Kidney (tissue), 22 donors: ENCODE measurements around the gene PPP1R8. TPM values are rescaled to one million over a fixed set of nuclear protein-coding genes. Genes with fewer than 3 reads are reported as not detected.
A peak's percentile ranks its signal among the peaks of the same experiment; 100 is the strongest.

Experiments
- DNase-seq, 5 donors: peaks; one replicate each; pipeline ENCODE4 v3.0.0-alpha.2; 2013 to 2020
- FAIRE-seq: peaks from 2 replicates; lab custom pipeline; 2012; peaks lifted over from hg19 to GRCh38; lab: Jason Lieb, UNC
- H3K27ac ChIP-seq, 2 donors: one replicate each; pipeline ENCODE4 v1.7.0; 2013; ENCODE audit warnings: low read depth in 2 of 2, low read length in 2 of 2, inconsistent platforms in 1 of 2
- H3K27me3 ChIP-seq: one replicate; pipeline ENCODE4 v1.7.1; 2013; ENCODE audit warnings: low read length, inconsistent platforms; ENCODE audit not compliant: control insufficient read depth, insufficient read depth
- H3K36me3 ChIP-seq, 3 donors: one replicate each; pipeline versions ENCODE4 v1.7.0 to v1.7.1; 2013; ENCODE audit warnings: low read length in 3 of 3, control low read depth in 1 of 3, inconsistent platforms in 1 of 3; ENCODE audit not compliant: insufficient read depth in 3 of 3, control insufficient read depth in 2 of 3
- H3K4me1 ChIP-seq, 3 donors: one replicate each; pipeline versions ENCODE4 v1.7.0 to v1.7.1; 2013; ENCODE audit warnings: low read length in 3 of 3, inconsistent platforms in 1 of 3, low read depth in 1 of 3; ENCODE audit not compliant: control insufficient read depth in 2 of 3, insufficient read depth in 2 of 3
- H3K4me3 ChIP-seq, 3 donors: one replicate each; pipeline versions ENCODE4 v1.7.0 to v1.8.1; 2013; ENCODE audit warnings: low read length in 3 of 3, control low read depth in 1 of 3, inconsistent platforms in 1 of 3
- H3K9ac ChIP-seq, 3 donors: one replicate each; pipeline versions ENCODE4 v1.7.0 to v1.7.1; 2013; ENCODE audit warnings: low read length in 3 of 3, control low read depth in 1 of 3, inconsistent platforms in 1 of 3
- H3K9me3 ChIP-seq, 3 donors: one replicate each; pipeline versions ENCODE4 v1.7.0 to v1.7.1; 2013; ENCODE audit warnings: low read length in 3 of 3, control low read depth in 1 of 3, inconsistent platforms in 1 of 3; ENCODE audit not compliant: control insufficient read depth in 2 of 3, insufficient read depth in 1 of 3
- intact Hi-C: fragments of 100-400 bp; cut with DNase I; formaldehyde crosslinking; loops from one replicate; pipeline ENCODE4 v1.11.1; 2022
- long read RNA-seq, 10 donors: library from polyadenylated mRNA in 1 of 10; unstranded in 1 of 10; transcript quantifications; one replicate each; pipeline ENCODE4 v2.0.0 and lab custom pipeline, GENCODE V29; 2021 to 2026
- polyA plus RNA-seq: library from polyadenylated mRNA; stranded (reverse); fragments of 350-450 nt; fragmentation: Illumina TruSeq; extraction: RNeasy Lipid Tissue Mini Kit (QIAGEN cat#74804); gene quantifications from one replicate; pipeline ENCODE4 v1.2.3, GENCODE V29; 2014; ENCODE audit warnings: low read depth, low replicate concordance; ENCODE audit not compliant: insufficient read depth
- total RNA-seq: library from RNA; stranded (reverse); fragmentation: NEBNext Ultra II Directional; extraction: Animal tissue kit (Norgen Biotek cat#: 25700); gene quantifications from one replicate; pipeline ENCODE4 v1.2.1, GENCODE V29; 2021
- TF ChIP-seq, protein P1 (sequence below): IDR thresholded peaks from 3 replicates; pipeline ENCODE4 v1.5.1; 2012; ENCODE audit warnings: mild to moderate bottlenecking, moderate library complexity, borderline replicate concordance; ENCODE audit not compliant: insufficient read depth; ENCODE audit errors: extremely low read depth
- donor health status: control.
- donor health status: control.
- donor health status: control.
- donor health status: control.
- donor health status: control.
- donor health status: DM: yes; HTN: yes; CAD: no.
- donor health status: Normal renal cell carcinoma (clear cell type).

PPP1R8 gene
- total RNA-seq (38.6 TPM), polyA plus RNA-seq (21.8 TPM)
- long read RNA-seq, donor 1, transcript PPP1R8-202 (7 exons, 2,344 nt) = major isoform, 6 of 6 reads
- long read RNA-seq, donor 1, partial matches to known transcripts = 0 of 6 reads
- long read RNA-seq, donor 1, other reads (novel, unspliced or antisense) = 0 of 6 reads
- long read RNA-seq, donor 2, transcript PPP1R8-202 (7 exons, 2,344 nt) = major isoform, 7 of 14 reads
- long read RNA-seq, donor 2, partial matches to known transcripts = 6 of 14 reads
- long read RNA-seq, donor 2, other reads (novel, unspliced or antisense) = 0 of 14 reads
- long read RNA-seq, donor 3, transcript PPP1R8-202 (7 exons, 2,344 nt) = major isoform, 11 of 11 reads
- long read RNA-seq, donor 3, partial matches to known transcripts = 0 of 11 reads
- long read RNA-seq, donor 3, other reads (novel, unspliced or antisense) = 0 of 11 reads
- long read RNA-seq, donor 4, transcript PPP1R8-202 (7 exons, 2,344 nt) = major isoform, 11 of 11 reads
- long read RNA-seq, donor 4, partial matches to known transcripts = 0 of 11 reads
- long read RNA-seq, donor 4, other reads (novel, unspliced or antisense) = 0 of 11 reads
- long read RNA-seq, donor 5 = 0 reads
- long read RNA-seq, donor 6, transcript PPP1R8-202 (7 exons, 2,344 nt) = major isoform, 9 of 9 reads
- long read RNA-seq, donor 6, partial matches to known transcripts = 0 of 9 reads
- long read RNA-seq, donor 6, other reads (novel, unspliced or antisense) = 0 of 9 reads
- long read RNA-seq, donor 7, partial matches to known transcripts = 10 of 11 reads
- long read RNA-seq, donor 7, other reads (novel, unspliced or antisense) = 1 of 11 reads
- long read RNA-seq, donor 8, transcript PPP1R8-202 (7 exons, 2,344 nt) = major isoform, 8 of 23 reads
- long read RNA-seq, donor 8, partial matches to known transcripts = 13 of 23 reads
- long read RNA-seq, donor 8, other reads (novel, unspliced or antisense) = 0 of 23 reads
- long read RNA-seq, donor 9, partial matches to known transcripts = 0 of 4 reads
- long read RNA-seq, donor 9, other reads (novel, unspliced or antisense) = 0 of 4 reads
- long read RNA-seq, donor 10, transcript PPP1R8-202 (7 exons, 2,344 nt) = major isoform, 9 of 9 reads
- long read RNA-seq, donor 10, partial matches to known transcripts = 0 of 9 reads
- long read RNA-seq, donor 10, other reads (novel, unspliced or antisense) = 0 of 9 reads

DNA sequence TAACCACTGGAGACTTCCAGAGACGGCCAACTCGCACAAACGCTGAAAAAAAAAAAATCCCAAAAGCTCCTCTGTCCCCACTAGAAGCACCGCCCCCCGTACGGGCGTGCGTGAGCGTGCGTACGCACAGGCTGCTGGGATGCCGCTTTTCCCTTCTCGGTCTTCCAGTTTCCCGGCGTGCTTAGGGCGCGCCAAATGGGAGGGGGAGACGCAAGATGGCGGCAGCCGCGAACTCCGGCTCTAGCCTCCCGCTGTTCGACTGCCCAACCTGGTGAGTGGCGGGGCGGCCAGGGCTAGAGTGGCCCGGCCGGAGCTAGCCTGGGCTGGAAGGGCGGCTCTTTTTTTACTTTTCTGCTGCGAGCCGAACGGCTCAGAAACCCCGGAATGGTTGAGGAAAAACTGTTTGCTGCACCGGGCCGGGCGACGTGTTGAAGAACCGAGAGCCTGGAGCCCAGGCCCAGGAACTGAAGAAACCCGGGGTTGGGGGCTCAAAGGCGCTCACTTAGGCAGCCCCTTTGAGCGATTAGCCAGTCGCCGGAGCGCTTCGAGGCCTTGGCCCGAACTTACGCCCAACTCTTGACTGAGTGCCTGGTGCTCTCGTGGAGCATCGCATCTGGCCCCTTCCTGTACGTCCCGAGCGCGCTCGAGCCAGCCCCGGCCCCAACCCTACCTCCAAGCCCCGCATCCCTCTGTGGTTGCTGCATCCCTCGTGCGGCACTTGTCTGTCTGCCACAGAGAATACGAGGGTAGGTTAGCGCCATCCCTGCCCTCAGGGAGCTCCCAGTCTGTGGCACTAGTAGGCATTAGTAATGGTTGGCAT is at the start of gene PPP1R8:
Gene PPP1R8 (plus strand): TSS at position 162 of the 820 bp plus-strand sequence. CDS start 54 bp downstream, at position 216.
- TF ChIP-seq, protein P1, sequence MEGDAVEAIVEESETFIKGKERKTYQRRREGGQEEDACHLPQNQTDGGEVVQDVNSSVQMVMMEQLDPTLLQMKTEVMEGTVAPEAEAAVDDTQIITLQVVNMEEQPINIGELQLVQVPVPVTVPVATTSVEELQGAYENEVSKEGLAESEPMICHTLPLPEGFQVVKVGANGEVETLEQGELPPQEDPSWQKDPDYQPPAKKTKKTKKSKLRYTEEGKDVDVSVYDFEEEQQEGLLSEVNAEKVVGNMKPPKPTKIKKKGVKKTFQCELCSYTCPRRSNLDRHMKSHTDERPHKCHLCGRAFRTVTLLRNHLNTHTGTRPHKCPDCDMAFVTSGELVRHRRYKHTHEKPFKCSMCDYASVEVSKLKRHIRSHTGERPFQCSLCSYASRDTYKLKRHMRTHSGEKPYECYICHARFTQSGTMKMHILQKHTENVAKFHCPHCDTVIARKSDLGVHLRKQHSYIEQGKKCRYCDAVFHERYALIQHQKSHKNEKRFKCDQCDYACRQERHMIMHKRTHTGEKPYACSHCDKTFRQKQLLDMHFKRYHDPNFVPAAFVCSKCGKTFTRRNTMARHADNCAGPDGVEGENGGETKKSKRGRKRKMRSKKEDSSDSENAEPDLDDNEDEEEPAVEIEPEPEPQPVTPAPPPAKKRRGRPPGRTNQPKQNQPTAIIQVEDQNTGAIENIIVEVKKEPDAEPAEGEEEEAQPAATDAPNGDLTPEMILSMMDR = no peak
- H3K9me3 ChIP-seq = no peaks in the 10 kb centered on the region
- peak within 1 kb of the TSS; percentile 78 to 79 (median 79) for H3K4me3 ChIP-seq
- H3K27me3 ChIP-seq = no peaks in the 10 kb centered on the region
- intact Hi-C loops = no loop called here
- FAIRE-seq (no peak), DNase-seq (peak; percentile 96 to 99 (median 97))
- H3K4me1 ChIP-seq = peaks cover 0 to 11% (median 8%) of the 10 kb centered on the region in 3 donors
- H3K27ac ChIP-seq = peak within 1 kb of the TSS; percentile 49 to 87
- H3K36me3 ChIP-seq = peaks cover 0 to 16% (median 6%) of the 10 kb centered on the region in 3 donors
- H3K9ac ChIP-seq = peak within 1 kb of the TSS; percentile 70 to 88 (median 74)

DNA sequence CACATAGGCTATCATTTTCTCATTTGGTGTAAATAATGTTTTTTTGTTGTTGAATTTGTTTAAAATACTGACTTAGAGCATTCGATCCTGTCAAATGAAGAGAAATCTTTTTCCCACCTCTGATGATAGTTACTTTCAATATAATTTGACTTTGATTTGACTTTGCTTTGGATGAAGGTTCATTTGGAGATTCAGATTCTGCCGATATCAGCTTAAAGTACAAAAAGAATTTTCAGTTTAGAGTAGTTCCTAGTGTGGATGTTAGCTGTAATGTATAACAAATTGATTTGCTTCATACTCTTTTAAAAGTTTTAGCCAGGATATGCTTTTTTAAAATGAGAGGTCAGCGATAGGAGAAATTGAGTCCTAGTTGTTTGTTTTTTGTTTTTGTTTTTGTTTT is 47.6 kb upstream of the PPP1R8 start:
- DNase-seq = no peak
- Histone ChIP-seq H3K27ac (no peak overlapping the region), H3K4me1 (peaks cover 0 to 9% (median 5%) of the 10 kb centered on the region in 3 donors), H3K27me3 (no peaks in the 10 kb centered on the region), H3K9ac (no peak overlapping the region), H3K9me3 (no peaks in the 10 kb centered on the region), H3K4me3 (no peak overlapping the region), H3K36me3 (no peaks in the 10 kb centered on the region)
- TF ChIP-seq, protein P1 = no peak
- intact Hi-C loops = no loop called here
- no peak for FAIRE-seq

DNA sequence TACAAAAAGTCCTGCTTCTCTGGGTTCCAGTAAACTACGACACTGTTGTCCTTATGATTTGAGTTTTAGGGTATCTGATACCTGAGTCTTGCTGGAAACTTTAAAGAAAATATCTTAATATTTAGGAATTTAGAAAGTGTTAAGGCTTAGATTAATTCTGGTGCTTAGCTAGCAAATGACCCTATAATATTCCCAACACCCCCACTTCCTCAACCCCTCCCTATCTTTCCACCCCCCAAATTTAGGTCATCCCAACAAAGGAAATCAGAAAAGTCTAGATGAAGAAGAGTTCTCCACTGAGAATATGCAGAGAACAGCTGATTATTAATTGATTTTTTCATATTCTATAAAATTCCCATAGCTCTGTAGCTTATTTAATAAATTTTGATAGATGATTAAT is 45.9 kb upstream of the PPP1R8 start:
- intact Hi-C loops = no loop called here
- no peak for FAIRE-seq
- no peaks in the 10 kb centered on the region for H3K9me3 ChIP-seq
- H3K36me3 ChIP-seq = no peaks in the 10 kb centered on the region
- H3K4me1 ChIP-seq = peaks cover 0 to 9% (median 8%) of the 10 kb centered on the region in 3 donors
- H3K27ac ChIP-seq = no peak overlapping the region
- no peak overlapping the region for H3K9ac ChIP-seq
- DNase-seq = no peak
- H3K27me3 ChIP-seq = no peaks in the 10 kb centered on the region
- TF ChIP-seq, protein P1 = no peak
- H3K4me3 ChIP-seq = no peak overlapping the region
